GM11168 (cell line): ENCODE data around the gene KPNA5.

Source experiments
- in situ Hi-C: fragments of 300-500 bp; cut with MboI; formaldehyde crosslinking; loops from one replicate; pipeline ENCODE4 v1.12.0; 2022; ENCODE audit warnings: low sequenced_read_pairs; ENCODE audit not compliant: unreplicated experiment

The KPNA5 gene

DNA sequence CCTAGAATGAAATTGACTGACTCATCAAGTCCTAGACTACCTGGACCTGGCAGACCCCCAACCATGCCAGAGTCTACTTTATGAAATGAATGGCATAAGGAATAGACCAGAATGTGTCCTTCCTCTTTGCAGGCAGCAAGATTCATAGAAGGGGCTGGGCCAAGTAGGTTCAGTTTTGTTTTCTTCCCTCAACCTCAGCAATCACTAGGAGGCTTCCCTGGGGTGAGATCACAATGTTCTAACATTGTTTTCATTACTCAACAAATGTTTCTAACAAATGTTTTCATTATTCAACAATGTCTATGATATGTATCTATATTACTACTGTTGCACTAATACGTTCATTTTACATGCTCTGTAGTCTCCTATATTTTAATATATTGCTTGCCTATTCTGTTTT lies 92.9 kb downstream of the KPNA5 start:
- in situ Hi-C loops, result no loop called here

DNA sequence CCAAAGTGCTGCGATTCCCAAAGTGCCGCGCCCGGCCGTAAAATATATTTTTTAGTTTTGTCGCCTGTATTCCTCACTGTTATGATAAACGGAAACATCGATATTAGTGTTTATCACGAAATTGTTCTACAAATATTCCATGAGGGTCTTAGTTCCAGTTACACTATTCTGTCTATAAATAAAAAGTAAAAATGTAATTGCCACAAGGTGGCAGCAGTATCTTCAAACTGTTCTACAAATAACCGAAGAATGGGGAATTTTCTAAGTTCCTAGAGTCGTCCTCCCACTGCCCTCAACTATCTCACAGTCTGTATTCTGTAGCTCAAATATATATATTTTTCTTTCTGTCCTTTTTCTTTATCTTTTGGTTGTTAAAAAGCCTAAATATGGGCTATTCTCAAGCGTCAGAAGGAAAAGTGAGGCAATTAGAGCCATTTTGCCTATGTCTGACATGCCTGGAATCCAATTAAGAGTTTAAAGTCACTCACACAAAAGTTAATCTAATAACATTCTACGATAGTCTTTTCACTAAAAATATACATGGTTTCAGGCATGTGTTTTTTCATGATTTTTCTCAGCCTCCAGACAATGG lies 98.7 kb downstream of the KPNA5 start:
- in situ Hi-C loops, result no loop called here

GRCh38 chr6:116783852-116784251 lies 102.8 kb downstream of the KPNA5 start:
- in situ Hi-C loops, result no loop called here
